ENCODE data around the gene PNKP. TPM values are rescaled to one million over a fixed set of nuclear protein-coding genes. Genes with fewer than 3 reads are reported as not detected.
A peak's percentile ranks its signal among the peaks of the same experiment; 100 is the strongest.
"Not testable (repeated sequence)": the region's sequence is repeated elsewhere in the genome, so short reads cannot be mapped to it uniquely, and the experiment has no call there.

Gene PNKP
- total RNA-seq, 1 experiment from 2014 or later = 130 TPM

DNA sequence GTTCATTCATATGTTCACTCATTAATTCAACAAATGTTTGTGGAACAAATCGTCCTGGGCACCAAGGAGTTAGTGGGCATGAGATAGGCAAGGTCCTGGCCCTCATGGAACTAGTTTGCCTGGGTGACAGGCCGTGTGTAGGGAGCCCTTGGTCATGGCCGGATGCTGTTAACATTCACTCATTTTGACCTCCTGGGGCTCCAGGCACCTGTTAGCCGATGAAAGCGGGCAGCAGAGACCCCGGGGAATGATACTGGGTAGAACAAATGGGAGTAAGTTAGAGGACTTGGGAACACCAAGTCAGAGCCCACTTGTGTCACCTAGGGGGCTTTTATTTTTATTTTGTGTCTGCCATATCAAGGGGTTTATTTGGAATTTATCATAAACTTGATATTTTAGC lies 42.7 kb downstream of the PNKP start:
- H3K4me3 ChIP-seq (ENCODE audit: low read depth, low read length, poor library complexity, severe bottlenecking) = no peak overlapping the region
- no peaks in the 10 kb centered on the region for H3K27me3 ChIP-seq (replicated peaks; ENCODE audit: insufficient read depth, low read depth, low read length, poor library complexity)
- no peak for DNase-seq (ENCODE audit: low spot score)
- no peak for TF ChIP-seq EZH2 (IDR thresholded peaks at IDR 0.05; ENCODE audit: borderline replicate concordance, low read depth, low read length, poor library complexity, severe bottlenecking)
- TF ChIP-seq, protein P1, sequence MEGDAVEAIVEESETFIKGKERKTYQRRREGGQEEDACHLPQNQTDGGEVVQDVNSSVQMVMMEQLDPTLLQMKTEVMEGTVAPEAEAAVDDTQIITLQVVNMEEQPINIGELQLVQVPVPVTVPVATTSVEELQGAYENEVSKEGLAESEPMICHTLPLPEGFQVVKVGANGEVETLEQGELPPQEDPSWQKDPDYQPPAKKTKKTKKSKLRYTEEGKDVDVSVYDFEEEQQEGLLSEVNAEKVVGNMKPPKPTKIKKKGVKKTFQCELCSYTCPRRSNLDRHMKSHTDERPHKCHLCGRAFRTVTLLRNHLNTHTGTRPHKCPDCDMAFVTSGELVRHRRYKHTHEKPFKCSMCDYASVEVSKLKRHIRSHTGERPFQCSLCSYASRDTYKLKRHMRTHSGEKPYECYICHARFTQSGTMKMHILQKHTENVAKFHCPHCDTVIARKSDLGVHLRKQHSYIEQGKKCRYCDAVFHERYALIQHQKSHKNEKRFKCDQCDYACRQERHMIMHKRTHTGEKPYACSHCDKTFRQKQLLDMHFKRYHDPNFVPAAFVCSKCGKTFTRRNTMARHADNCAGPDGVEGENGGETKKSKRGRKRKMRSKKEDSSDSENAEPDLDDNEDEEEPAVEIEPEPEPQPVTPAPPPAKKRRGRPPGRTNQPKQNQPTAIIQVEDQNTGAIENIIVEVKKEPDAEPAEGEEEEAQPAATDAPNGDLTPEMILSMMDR (conservative IDR thresholded peaks at IDR 0.05; ENCODE audit: low read depth, low read length) = no peak
- H3K36me3 ChIP-seq (ENCODE audit: insufficient read depth, low read length, poor library complexity, severe bottlenecking) = peaks cover 28% of the 10 kb centered on the region
- POLR2A ChIA-PET (ENCODE audit: low non-redundant PET) = no interaction called here
- CTCF ChIA-PET = no interaction called here
- no peak overlapping the region for H3K27ac ChIP-seq (ENCODE audit: low read depth, low read length, poor library complexity, severe bottlenecking)
- BruUV-seq (replicated peaks) = no TSS peak
- no peaks in the 10 kb centered on the region for H3K9me3 ChIP-seq (ENCODE audit: low read depth, low read length, poor library complexity, severe bottlenecking)
- no peaks in the 10 kb centered on the region for H3K4me1 ChIP-seq (ENCODE audit: insufficient read depth, low read length, poor library complexity, severe bottlenecking)
- intact Hi-C loops (cut with micrococcal nuclease; ENCODE audit: unreplicated experiment) = no loop called here

DNA sequence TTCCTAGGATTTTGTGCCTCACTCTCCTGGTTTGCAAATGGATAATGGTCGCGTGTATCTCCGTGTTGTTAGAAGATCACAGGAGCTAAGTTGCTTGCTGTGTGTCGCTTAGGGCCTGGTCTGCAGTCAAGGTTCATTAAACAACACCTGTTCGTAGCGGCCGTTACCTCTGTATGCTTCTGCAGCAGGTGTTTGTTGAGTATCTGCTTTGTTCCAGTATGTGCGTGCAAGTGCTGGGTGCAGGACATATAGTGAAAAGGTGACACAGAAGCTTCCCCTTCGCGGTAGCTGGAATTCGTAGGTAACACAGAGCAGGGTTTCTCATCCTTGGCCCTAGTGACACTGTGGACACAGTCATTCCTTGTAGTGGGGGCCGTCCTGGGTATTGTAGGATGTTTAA lies 43.9 kb downstream of the PNKP start:
- no peak overlapping the region for H3K4me3 ChIP-seq (ENCODE audit: low read depth, low read length, poor library complexity, severe bottlenecking)
- no TSS peak for BruUV-seq (replicated peaks)
- H3K36me3 ChIP-seq (ENCODE audit: insufficient read depth, low read length, poor library complexity, severe bottlenecking) = peaks cover 28% of the 10 kb centered on the region
- H3K27me3 ChIP-seq (replicated peaks; ENCODE audit: insufficient read depth, low read depth, low read length, poor library complexity) = no peaks in the 10 kb centered on the region
- peaks cover 5% of the 10 kb centered on the region for H3K4me1 ChIP-seq (ENCODE audit: insufficient read depth, low read length, poor library complexity, severe bottlenecking)
- CTCF ChIA-PET = no interaction called here
- no peaks in the 10 kb centered on the region for H3K9me3 ChIP-seq (ENCODE audit: low read depth, low read length, poor library complexity, severe bottlenecking)
- no peak for DNase-seq (ENCODE audit: low spot score)
- H3K27ac ChIP-seq (ENCODE audit: low read depth, low read length, poor library complexity, severe bottlenecking) = no peak overlapping the region
- TF ChIP-seq, protein P1 (conservative IDR thresholded peaks at IDR 0.05; ENCODE audit: low read depth, low read length) = no peak
- TF ChIP-seq EZH2 (IDR thresholded peaks at IDR 0.05; ENCODE audit: borderline replicate concordance, low read depth, low read length, poor library complexity, severe bottlenecking) = no peak
- POLR2A ChIA-PET (ENCODE audit: low non-redundant PET) = no interaction called here
- intact Hi-C loops (cut with micrococcal nuclease; ENCODE audit: unreplicated experiment) = no loop called here

DNA sequence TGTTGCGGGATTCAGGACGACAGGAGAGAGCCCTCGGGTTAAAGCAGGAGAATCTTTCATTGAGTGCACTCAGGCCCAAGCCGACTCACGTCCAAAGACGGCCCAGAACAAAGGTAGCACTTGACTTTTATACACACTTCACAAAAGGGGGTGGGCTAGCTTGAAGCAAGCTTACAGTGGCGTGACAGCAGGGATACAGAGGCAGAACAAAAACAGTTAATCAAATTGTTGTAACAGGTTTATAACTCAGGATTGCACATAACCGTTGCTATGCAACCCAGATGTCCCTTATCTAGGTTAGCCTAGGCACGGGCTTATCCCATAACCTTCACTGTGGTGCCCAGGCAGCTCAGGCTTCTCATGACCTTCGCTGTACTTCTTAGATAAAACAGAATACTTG lies 47.3 kb downstream of the PNKP start:
- TF ChIP-seq EZH2 (IDR thresholded peaks at IDR 0.05; ENCODE audit: borderline replicate concordance, low read depth, low read length, poor library complexity, severe bottlenecking) = no peak
- BruUV-seq (replicated peaks) = TSS peak; percentile 48
- no peak overlapping the region for H3K4me3 ChIP-seq (ENCODE audit: low read depth, low read length, poor library complexity, severe bottlenecking)
- DNase-seq (ENCODE audit: low spot score) = no peak
- H3K36me3 ChIP-seq (ENCODE audit: insufficient read depth, low read length, poor library complexity, severe bottlenecking) = peaks cover 23% of the 10 kb centered on the region
- no peaks in the 10 kb centered on the region for H3K9me3 ChIP-seq (ENCODE audit: low read depth, low read length, poor library complexity, severe bottlenecking)
- no peak overlapping the region for H3K27ac ChIP-seq (ENCODE audit: low read depth, low read length, poor library complexity, severe bottlenecking)
- ChIA-PET CTCF (no interaction called here), POLR2A (ENCODE audit: low non-redundant PET) (no interaction called here)
- intact Hi-C loops (cut with micrococcal nuclease; ENCODE audit: unreplicated experiment) = no loop called here
- H3K27me3 ChIP-seq (replicated peaks; ENCODE audit: insufficient read depth, low read depth, low read length, poor library complexity) = no peaks in the 10 kb centered on the region
- peaks cover 12% of the 10 kb centered on the region for H3K4me1 ChIP-seq (ENCODE audit: insufficient read depth, low read length, poor library complexity, severe bottlenecking)

DNA sequence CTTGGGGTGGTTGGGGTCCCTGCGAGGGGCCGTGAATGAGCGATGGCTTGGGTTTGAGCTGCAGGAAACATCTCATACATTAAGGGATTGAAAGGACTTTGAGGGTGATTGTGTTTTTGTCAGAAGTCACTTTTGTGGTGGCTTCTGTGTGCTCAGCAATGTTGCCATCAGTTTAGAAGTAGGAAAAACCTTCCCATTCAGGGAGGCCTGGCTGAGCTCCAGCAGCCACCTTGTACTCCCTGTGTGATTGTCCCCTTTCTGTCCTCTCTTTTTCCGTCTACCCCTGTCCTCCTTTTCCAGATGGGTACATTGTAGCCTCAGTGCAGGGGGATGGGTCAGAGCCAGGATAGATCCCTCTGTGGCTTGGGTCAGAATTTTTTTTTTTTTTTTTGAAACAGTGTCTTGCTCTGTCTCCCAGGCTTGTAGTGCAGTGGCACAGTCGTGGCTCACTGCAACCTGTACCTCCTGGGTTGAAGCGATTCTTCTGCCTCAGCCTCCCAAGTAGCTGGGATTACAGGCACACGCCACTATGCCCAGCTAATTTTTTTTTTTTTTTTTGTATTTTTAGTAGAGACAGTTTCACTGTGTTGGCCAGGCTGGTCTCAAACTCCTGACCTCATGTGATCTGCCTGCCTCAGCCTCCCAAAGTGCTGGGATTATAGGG lies 47.8 kb downstream of the PNKP start:
- H3K9me3 ChIP-seq (ENCODE audit: low read depth, low read length, poor library complexity, severe bottlenecking); DNase-seq (ENCODE audit: low spot score); intact Hi-C loops (cut with micrococcal nuclease; ENCODE audit: unreplicated experiment); H3K27me3 ChIP-seq (replicated peaks; ENCODE audit: insufficient read depth, low read depth, low read length, poor library complexity); BruUV-seq (replicated peaks); POLR2A ChIA-PET (ENCODE audit: low non-redundant PET): not testable (repeated sequence)
- Histone ChIP-seq H3K36me3 (ENCODE audit: insufficient read depth, low read length, poor library complexity, severe bottlenecking) (peaks cover 20% of the 10 kb centered on the region), H3K4me3 (ENCODE audit: low read depth, low read length, poor library complexity, severe bottlenecking) (peak overlapping the region; percentile 88), H3K27ac (ENCODE audit: low read depth, low read length, poor library complexity, severe bottlenecking) (peak overlapping the region; percentile 93), H3K4me1 (ENCODE audit: insufficient read depth, low read length, poor library complexity, severe bottlenecking) (peaks cover 12% of the 10 kb centered on the region)
- CTCF ChIA-PET = interaction anchor here (0.6 kb wide), 1 partner anchor 101 kb away, joined by 4 read pairs; no protein-coding TSS in a partner anchor
